GM18498 (cell line): Measurements from ENCODE around the gene FGFBP3.
"Not testable (repeated sequence)": the region's sequence is repeated elsewhere in the genome, so short reads cannot be mapped to it uniquely, and the experiment has no call there.

Experiments
- ATAC-seq: cut with Tn5 transposase; IDR thresholded peaks from one replicate; pipeline ENCODE4 v1.9.1; 2021; ENCODE audit warnings: mild to moderate bottlenecking, moderate library complexity; ENCODE audit not compliant: unreplicated experiment

FGFBP3 gene

DNA sequence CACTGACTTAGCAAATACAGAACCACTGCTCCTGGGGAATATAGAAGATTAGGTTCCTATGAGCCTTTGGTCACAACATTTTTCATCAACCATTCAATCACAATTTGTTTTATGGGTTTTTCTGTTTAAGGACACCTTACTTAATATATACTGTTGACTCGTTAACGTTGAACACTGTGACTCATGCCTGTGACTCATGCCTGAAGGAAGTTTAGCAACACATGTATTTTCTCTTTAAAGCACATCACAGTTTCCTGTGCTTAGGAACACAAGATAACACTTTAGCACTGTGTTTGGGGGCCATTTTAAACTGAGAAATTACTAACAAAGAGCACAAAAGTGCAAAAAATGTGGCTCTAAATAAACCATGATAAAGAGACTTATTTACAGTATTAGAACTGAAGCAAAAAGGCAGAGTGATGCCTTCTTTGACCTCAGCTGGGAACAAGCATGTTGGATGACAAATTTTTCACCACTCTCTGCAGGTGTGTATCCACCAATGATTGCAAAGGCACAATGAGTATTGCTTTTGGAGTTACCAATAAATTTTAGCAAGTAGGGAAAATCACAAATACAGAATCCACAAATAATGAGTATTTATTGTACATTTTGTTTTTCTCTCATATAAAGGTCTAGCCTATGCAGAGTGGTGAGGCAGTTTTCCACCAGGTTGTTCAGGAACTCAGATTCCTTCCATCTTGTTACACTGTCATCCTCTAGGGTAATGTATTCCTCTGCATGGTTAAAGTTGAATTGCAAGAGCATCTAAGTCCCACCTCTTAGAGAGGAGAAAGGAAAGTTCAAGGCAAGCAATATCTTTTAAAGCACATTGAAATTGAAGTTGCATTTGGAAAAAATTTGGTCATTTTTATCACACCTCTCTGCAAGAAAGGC, 7.3 kb downstream of the FGFBP3 start:
- no peak for ATAC-seq

GRCh38 chr10:91897421-91897820, 11.9 kb downstream of the FGFBP3 start:
- no peak for ATAC-seq

GRCh38 chr10:91896212-91896756, 13.0 kb downstream of the FGFBP3 start:
- no peak for ATAC-seq

GRCh38 chr10:91894261-91894685, 15.0 kb downstream of the FGFBP3 start:
- ATAC-seq = not testable (repeated sequence)

GRCh38 chr10:91893051-91893450, 16.2 kb downstream of the FGFBP3 start:
- no peak for ATAC-seq

GRCh38 chr10:91891125-91892001, 17.9 kb downstream of the FGFBP3 start:
- no peak for ATAC-seq

GRCh38 chr10:91887272-91888076, 21.8 kb downstream of the FGFBP3 start:
- ATAC-seq = no peak

DNA sequence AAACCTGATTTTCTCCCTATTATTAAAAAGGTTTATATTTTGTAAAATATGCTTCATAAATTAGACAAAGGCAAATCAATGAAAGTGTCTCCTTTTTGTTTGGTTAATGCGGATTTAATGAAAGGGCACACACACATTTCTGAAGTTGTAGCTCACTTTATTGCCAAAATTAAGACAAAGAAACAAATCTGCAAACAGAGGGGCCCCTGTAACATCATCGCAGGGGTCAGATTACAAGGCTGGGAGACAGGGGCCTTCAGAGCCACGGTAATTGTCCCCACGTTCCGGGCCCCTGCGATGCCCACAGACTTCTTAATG, 22.4 kb downstream of the FGFBP3 start:
- no peak for ATAC-seq

- no peak for ATAC-seq
Measured at GRCh38 chr10:91885362-91886079, 23.8 kb downstream of the FGFBP3 start.

DNA sequence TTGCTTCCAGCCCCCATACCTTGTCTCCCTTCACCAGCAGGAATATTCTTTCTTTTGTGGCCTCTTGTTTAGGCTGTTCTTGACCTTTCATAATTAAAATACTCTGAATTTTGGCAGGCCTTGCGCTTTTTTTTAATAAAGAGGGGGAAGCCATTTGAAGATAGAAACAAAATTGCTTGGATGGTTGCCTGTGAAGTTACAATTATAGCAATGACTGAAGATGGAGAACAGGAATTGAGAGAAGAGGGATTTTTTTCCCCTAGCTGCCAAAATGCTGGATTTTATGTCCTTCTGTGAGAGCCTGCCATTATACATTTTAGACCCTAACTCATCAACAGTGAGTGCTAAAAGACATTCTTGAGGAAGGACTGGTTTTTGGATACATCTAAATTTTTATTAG, 24.8 kb downstream of the FGFBP3 start:
- no peak for ATAC-seq

DNA sequence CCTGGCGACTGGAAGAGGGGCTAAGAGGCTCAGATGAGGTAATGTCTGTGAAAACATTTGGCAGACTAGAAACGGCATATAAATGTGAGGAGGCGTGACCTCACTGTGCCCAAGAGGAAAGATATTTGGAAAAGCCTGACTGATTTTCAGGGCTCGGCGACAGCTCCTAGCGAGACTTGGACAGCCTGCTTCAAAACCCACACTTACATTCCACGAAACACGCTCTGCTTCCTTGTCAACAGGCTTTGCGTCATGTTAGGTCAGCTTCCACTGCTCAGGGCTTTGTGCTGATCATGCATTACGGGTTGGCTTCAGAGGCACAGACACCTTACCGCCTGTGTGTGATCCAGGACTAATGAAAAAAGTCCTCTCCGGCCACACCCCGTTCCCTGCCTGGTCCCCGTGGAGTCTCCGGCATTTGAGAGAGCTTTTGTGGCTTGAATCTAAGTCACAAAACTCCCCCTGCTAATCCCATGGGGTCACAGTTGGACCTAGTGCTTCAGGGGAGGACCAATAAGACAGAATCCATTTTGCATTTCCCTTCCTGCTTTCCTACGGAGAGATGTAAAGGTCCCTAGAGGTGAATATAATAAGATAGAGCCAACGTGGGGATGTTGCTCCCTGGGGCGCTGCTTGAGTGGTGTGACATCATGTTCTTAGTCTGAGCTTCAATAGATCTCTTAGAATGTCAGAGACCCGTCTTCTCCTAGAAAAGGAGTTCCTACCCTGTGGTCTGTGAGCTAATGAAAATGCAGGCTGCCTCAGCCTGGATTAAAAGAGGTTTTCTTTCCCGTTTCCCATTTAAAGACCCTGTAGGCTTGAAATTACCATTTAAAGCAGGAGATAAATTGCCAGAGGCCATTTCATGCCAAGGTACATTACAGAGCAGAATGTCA, 25.5 kb downstream of the FGFBP3 start:
- ATAC-seq = no peak

- ATAC-seq = no peak
Measured at GRCh38 chr10:91880310-91880709, 29.0 kb downstream of the FGFBP3 start.

DNA sequence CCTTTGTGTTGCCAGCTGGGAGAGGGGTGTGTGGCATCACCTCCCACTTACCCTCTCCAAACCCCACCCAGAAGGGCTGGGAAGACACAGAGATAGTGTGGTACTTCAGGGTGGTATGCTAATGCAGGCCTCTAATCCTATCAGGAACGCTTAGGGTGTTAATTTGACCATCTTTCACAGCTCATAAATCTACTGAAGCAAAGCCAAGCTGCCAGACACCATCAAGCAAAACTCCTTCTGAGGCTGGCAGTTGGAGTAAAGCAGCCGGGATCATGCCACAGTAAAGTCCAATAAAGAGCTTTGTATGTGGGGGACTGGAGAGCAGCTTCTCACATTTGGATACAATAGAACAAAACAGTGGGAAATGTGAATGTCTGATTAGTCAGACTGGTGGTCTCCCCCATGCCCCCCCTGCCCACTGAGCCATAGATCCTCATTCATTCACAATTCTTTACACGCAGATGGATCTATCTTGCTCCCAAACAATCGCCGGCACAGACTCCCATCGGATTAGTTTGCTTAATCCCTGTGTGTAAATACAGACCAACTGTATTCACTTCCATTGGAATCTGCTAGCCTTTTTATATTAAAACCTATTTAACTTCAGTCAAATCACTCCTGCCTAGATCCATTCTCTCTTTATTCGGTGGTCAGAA, 29.6 kb downstream of the FGFBP3 start:
- no peak for ATAC-seq

DNA sequence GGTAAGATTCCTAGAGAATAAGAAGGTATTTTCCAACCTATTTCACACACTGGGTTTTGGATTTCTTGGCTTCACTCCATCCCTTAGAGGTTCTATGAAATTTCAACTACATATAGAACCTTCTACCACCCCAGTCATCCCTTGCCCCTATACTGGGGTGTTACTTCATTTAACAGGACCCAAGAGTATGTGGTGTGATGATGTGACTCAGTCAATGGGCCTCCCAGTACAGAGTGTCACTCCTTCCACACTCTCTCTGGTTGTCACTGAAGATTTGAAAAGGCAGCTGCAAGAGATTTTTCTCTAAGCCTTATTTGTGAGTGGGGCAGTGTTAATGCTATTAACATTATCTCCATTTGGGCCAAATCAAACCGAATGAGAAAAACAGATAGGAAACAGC, 33.5 kb downstream of the FGFBP3 start:
- no peak for ATAC-seq

GRCh38 chr10:91875156-91875555, 34.1 kb downstream of the FGFBP3 start:
- ATAC-seq = no peak

- ATAC-seq = no peak
Measured at GRCh38 chr10:91865562-91866081, 43.7 kb downstream of the FGFBP3 start.

GRCh38 chr10:91864744-91865143, 44.5 kb downstream of the FGFBP3 start:
- no peak for ATAC-seq

- ATAC-seq = no peak
Measured at GRCh38 chr10:91864099-91864498, 45.2 kb downstream of the FGFBP3 start.
